Embryonic facial prominence (tissue), 1 donor: ENCODE results near the gene CAMTA1.

Experiments
- DNase-seq: peaks from one replicate; pipeline ENCODE4 v3.0.0-alpha.2; 2016; ENCODE audit errors: extremely low spot score

The CAMTA1 gene

GRCh38 chr1:7474143-7474490 lies 688.9 kb downstream of the CAMTA1 start:
- DNase-seq = no peak

- no peak for DNase-seq
Observed at GRCh38 chr1:7474786-7475502, 689.7 kb downstream of the CAMTA1 start.

- no peak for DNase-seq
Observed at GRCh38 chr1:7475691-7476090, 690.4 kb downstream of the CAMTA1 start.

GRCh38 chr1:7476402-7476801 lies 691.1 kb downstream of the CAMTA1 start:
- no peak for DNase-seq

GRCh38 chr1:7476861-7477547 lies 691.8 kb downstream of the CAMTA1 start:
- no peak for DNase-seq

GRCh38 chr1:7477593-7477992 lies 692.3 kb downstream of the CAMTA1 start:
- DNase-seq = no peak

GRCh38 chr1:7478142-7478790 lies 693.0 kb downstream of the CAMTA1 start:
- DNase-seq = no peak

- no peak for DNase-seq
Observed at GRCh38 chr1:7478809-7479499, 693.7 kb downstream of the CAMTA1 start.

GRCh38 chr1:7479571-7479970 lies 694.3 kb downstream of the CAMTA1 start:
- DNase-seq = no peak

- no peak for DNase-seq
Observed at GRCh38 chr1:7481194-7481593, 695.9 kb downstream of the CAMTA1 start.

- DNase-seq = no peak
Observed at GRCh38 chr1:7482077-7482476, 696.8 kb downstream of the CAMTA1 start.

- no peak for DNase-seq
Observed at GRCh38 chr1:7482772-7483495, 697.7 kb downstream of the CAMTA1 start.

- DNase-seq = no peak
Observed at GRCh38 chr1:7483634-7484383, 698.6 kb downstream of the CAMTA1 start.

- DNase-seq = no peak
Observed at GRCh38 chr1:7485086-7485780, 700.0 kb downstream of the CAMTA1 start.

GRCh38 chr1:7485826-7486225 lies 700.6 kb downstream of the CAMTA1 start:
- no peak for DNase-seq

GRCh38 chr1:7487766-7488474 lies 702.7 kb downstream of the CAMTA1 start:
- no peak for DNase-seq

GRCh38 chr1:7488475-7488842 lies 703.2 kb downstream of the CAMTA1 start:
- DNase-seq = no peak

- DNase-seq = no peak
Observed at GRCh38 chr1:7489586-7489985, 704.3 kb downstream of the CAMTA1 start.

- no peak for DNase-seq
Observed at GRCh38 chr1:7490576-7490975, 705.3 kb downstream of the CAMTA1 start.
